NCI-H1048 (cell line): ENCODE data around the gene DBT.
"Not testable (repeated sequence)": the region's sequence is repeated elsewhere in the genome, so short reads cannot be mapped to it uniquely, and the experiment has no call there.

Source experiments
- DNase-seq: peaks from one replicate; lab custom pipeline; 2025; lab: John Stamatoyannopoulos, UW

Gene DBT

DNA sequence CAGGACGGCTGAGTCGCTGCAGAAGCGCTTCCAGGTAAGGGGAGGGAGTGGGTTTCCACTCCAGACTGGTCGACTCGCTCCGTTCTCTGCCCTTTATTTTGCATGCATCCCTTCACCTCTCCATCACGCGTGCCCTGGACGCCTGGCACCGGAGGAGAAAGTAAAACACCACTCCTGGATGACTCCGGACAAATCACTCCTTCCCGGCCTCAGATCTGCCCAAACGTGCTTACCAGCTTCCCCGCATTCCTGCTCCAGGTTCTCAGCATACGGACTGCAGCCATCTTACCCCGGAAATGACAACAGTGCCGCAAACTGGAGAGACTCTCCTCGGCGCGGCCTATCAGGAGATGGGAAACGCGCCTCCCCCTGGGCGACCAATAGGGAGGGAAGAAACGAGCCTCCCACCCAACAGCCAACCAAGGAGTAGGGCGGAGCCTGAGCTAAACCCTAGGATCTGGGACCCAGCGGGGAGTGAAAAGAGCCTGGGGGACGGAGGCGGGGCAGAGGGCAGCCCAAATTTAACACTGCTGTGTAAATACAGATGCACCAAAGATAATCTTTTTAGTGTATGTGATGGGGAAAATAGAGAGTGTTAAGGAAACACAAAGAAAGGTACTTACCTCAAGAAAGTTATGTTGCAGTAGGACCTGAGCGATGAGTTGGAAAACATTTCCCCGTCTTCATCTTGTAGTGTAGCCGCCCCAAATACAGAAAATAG, at the start of gene DBT:
TSS of gene DBT (minus strand) at position 298 of the 721 bp plus-strand sequence. CDS start at position 284, 14 bp downstream.
- DNase-seq = peak; percentile 90

DNA sequence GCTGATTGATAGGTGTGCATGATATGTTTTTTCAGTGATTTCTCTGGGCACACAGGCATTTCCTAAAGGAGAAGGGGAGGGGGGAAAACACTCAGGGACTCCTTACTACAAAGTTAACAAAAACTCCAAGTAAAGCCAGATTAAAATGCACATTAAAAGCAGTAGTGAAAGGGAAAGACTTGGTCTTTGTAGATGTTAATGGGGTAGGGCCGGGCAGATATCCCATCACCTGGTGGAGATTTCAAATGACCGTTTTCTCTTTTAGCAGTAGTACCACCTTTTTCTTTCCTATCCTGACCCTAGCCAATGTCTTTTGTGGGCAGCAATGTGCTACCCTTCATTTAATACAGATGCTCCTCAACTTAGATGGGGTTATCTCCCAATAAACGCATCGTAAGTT, 48.9 kb upstream of the DBT start:
- DNase-seq = no peak

DNA sequence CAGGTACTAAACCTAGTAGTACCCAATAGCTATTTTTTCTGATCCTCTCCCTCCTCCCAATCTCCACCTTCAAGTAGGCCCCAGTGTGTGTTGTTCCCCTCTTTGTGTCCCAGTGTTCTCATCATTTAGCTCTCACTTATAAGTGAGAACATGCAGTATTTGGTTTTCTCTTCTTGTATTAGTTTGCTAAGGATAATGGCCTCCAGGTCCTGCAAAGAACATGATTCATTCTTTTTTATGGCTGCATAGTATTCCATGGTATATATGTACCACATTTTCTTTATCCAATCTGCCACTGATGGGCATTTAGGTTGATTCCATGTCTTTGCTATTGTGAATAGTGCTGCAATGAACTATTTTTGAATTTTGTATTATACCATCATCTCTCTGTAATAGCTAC, 47.4 kb upstream of the DBT start:
- DNase-seq = not testable (repeated sequence)

DNA sequence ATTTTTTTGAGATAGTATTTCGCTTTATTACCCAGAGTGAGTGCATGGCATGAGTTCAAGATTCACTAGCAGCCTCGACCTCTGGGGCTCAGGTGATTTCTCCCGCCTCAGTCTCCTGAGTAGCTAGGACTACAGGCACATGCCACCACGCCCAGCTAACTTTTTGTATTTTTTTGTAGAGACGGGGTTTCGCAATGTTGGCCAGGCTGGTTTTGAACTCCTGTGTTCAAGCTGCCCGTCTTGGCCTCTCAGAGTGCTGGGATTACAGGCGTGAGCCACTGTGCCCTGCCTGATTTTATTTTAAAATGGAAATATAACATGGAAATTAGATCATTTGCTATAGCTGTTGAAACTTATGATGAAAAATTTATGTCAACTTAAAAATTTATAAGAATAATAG, 46.5 kb upstream of the DBT start:
- no peak for DNase-seq

DNA sequence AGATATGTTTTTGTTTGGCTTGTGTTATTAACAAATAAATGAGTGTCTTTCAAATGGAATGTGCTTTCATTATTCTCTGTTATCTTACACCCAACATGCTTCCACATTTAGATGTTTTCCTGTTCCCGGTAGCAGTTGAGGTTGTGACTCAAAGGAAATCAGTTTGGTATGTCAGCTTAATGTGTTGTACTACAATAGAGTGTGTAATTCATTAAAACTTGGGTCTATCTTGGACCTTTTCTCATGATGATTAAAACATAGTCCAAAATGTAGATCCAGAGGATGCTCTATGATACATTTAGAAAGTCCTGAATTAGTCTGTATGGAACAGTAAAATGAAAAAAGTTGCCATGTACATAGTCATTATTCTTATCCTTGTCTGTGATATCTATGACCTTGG, 43.1 kb upstream of the DBT start:
- no peak for DNase-seq

DNA sequence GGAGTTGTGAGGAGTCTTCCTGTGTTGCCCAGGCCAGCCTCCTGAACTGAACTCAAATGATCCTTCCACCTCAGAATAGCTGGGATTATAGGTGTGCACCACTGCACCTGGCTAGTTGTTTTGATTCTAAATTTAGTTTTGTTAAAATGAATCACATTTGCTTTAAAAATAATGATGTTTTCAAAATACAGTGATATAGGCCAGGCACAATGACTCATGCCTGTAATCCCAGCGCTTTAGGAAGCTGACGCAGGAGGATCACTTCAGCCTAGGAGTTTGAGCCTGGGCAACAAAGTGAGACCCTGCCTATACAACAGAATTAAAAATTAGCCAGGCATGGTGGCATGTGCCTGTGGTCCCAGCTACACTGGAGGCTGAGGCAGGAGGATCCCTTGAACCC, 40.7 kb upstream of the DBT start:
- no peak for DNase-seq

DNA sequence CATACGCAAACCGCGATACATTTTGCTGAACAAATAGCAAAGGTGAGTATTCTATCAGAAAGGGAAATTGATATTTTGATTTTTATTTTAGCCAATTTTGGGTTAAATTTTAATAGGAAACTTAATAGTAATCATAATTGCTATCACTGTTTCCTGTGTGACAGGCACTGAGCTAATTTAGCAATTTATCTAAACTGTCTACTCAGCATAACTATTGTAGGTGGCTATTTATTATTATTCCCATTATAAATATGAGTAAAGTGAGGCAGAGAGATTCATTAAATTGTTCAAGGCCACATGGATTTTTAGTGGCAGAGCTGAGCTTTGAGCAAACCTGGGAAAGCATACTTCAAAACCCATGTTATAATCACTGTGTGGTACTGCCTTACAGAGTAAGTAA, 37.5 kb upstream of the DBT start:
- no peak for DNase-seq

DNA sequence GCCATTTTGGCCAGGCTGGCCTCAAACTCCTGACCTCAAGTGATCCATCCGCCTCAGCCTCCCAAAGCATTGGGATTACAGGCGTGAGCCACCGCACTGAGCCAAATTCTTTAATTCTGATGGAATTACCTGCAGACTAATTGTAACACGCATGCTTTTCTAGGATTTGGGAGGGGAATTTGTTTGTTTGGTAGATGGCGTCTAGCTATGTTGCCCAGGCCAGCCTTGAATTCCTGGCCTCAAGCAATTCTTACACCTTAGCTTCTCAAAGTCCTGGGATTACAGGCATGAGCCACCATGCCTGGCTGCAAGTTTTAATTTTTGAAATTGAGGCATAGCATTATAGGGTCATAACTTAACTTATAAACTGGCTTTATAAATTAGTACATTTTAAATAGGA, 35.0 kb upstream of the DBT start:
- no peak for DNase-seq

DNA sequence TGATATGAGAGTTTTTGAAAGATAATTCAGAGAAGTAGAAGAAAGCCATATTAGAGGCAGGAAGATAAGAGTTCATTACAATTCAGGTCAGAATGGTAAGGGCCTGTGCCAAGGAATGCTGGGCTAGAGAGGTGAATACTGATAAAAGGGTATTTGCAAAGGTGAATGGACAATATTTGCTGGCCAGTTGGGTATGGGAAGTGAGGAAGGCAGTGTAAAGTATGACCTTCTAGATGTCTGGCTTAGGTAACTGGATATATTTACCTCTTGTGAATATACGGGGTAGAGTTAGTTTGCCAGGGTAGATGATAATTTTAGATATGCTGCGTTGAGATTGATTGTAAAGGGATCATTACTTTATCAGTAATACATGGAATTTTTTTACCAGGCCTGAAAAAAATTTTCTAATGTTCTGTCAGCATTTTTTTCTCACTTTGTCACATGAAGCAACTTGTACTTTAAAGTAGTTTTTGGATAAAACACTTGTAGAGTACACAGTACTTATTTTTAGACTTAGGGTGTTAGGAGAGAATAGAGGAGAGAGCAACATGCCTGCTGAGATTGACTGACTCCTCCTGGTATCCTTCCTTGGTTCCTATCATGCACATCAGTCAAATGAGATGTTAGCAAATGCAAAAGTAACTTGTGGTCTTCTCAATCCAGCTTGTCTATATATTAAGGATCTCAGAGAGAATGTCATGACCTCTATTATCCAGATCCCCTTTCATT, 30.5 kb upstream of the DBT start:
- no peak for DNase-seq

DNA sequence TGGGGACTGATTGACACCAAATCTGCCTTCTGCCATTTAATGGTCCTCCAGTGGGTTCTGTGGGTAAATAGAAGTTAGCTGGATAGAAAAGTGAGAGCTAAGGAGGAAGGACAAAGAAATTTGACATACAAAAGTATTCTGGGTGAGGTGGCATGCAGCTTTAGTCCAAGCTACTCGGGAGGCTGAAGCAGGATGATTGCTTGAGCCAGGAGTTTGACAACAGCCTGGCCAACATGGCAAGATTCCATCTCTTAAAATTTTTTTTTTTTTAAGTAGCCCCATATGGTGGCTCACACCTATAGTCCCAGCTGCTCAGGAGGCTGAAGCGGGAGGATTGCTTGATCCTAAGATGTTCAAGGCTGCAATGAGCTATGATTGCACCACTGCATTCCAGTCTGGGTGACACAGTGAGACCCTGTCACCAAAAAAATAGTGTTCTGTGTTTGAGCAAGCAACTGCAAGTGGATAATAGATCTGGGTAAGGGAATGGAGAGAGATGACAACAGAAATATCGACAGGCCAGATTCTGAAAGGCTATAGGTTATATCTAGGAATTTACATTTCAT, 29.8 kb upstream of the DBT start:
- DNase-seq = no peak

DNA sequence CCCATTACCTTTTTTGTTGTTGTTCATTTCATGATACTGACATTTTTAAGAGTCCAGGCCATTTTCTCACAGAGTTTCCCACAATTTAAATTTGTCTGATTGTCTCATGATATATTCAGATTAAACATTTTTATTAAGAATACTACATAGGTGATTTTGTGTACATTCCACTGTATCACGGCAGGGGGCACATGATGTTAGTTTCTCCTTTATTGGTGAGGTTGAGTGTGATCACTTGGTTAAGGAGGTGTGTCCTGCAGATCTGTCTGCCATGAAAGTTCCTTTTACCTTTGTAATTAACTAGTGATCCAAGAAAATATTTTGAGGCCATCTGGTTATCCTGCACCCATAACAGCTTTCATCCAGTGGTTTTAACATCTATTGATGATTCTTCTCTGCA, 28.2 kb upstream of the DBT start:
- DNase-seq = no peak

DNA sequence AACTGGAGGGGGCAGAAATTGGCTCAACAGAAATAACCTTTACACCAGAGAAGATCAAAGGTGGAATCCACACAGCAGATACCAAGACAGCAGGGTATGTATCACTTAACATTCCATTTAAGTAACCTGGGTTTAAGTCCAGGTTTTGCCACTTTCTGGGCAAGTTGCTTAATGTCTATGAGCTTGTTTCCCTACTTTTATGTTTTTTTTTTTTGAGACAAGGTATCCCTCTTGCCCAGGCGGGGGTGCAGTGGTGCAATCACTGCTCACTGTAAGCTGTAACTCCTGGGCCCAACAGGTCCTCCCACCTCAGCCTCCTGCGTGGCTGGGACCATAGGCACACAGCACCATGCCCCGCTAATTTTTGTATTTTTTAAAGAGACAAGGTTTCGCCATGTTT, 18.6 kb upstream of the DBT start:
- DNase-seq = no peak

DNA sequence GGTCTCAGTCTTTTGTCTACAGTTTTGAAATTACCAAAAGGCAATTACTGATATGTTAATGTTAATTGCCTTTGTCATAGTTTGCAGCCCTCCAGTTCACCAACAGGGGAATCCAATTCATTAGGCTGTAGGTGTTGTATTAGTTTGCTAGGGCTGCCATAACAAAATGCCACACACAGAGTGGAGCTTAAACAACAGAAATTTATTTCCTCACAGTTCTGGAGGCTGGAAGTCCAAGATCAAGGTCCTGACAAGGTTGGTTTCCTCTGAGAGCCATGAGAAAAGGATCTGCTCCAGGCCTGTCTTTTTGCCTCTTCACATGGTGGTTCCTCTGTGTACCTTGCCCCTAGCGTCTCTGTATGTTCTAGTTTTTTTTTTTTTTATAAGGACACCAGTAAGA, 17.6 kb upstream of the DBT start:
- no peak for DNase-seq

DNA sequence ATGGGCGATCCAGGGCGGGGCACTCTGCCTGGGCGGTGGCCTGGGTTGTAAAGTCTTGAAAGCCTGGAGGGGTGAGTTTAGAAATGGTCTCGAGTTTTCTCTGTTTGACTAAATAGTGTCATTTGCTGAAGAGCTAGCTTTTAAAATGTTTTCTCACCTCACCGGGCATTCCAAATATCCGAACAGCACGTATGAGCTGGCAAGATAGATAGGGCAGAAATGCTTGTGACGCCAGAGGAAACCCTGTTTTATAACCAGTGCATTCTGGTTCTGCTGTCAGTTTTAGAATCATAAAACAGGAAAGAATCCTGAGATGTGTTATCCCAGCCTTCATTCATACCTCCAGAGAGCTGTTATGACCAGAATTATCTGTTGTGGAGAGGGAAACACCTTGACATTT, 17.1 kb upstream of the DBT start:
- DNase-seq = no peak

DNA sequence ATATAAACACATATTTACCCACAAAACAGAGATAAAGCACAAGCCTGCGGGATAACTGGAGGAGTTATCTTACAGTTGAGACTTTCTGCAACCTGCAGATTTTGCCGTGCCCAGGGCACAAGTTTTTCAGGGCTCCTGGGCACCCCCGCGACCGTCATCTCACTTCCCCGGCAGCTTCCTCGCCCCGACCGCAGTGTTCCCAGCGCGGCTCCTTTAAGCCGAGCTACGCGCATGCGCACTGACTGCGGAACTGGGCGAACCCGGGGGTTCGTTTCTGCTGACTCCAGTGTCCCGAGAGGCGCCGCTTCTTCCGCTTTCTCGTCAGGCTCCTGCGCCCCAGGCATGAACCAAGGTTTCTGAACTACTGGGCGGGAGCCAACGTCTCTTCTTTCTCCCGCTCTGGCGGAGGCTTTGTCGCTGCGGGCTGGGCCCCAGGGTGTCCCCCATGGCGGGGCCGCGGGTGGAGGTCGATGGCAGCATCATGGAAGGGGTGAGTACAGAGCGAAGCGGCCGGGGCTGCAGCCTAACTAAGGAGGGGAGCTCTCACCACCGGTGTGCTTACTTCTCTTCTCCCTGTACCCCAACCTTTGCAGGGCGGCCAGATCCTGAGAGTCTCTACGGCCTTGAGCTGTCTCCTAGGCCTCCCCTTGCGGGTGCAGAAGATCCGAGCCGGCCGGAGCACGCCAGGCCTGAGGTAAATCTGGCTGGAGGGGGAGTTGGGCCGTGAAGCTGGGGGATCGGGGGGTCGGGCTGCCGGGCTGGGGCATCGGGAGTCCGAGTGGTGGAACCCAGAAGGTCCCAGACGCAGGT, 16.5 kb upstream of the DBT start, which contains the start of gene RTCA:
TSS of gene RTCA (plus strand) at position 286 of the 810 bp plus-strand sequence. CDS start at position 446, 160 bp downstream.
- peak; percentile 89 for DNase-seq

DNA sequence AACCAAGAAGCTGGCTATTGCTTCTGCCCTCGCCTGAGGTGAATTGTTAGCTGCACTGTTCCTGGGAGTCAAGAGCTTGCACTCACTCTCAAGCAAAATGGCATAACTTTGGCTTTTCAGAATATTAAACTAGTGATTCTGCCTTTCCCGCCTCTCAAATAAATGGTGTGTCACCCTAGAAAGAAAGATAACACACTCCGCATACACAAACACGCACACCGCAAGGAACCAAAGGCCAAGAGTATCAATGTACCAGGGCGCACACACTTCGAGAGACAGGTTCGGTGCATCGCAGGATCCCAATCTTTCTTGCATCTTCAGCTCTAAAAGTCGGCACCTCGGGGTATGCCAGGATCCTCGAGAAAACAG, 15.9 kb upstream of the DBT start:
- no peak for DNase-seq

DNA sequence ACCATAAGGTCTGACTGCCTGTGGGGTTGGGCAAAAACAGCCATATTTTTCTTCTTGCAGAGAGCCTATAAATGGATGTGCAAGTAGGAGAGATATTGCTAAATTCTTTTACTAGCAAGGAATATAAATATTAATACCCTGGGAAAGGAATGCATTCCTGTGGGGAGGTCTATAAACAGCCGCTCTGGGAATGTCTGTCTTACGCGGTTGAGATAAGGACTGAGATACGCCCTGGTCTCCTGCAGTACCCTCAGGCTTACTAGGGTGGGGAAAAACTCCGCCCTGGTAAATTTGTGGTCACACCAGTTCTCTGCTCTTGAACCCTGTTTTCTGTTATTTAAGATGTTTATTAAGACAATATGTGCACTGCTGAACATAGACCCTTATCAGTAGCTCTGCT, 14.4 kb upstream of the DBT start:
- DNase-seq = not testable (repeated sequence)

DNA sequence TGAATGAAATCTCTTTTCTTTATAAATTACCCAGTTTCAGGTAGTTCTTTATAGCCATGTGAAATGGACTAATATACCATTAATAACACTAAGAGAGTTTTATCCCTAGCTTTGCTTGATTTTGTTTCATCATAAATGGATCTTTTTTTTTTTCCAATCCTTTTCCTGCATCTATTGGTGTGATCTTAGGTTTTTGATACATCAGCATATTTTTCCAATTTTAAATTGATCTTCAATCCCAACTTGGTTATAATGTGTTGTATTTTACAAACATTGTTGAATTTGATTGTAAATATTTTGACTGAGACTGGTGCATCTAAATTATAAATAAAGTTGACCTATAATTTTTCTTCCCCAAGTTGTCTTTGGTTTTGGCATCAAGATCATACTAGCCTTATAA, 12.1 kb upstream of the DBT start:
- no peak for DNase-seq

DNA sequence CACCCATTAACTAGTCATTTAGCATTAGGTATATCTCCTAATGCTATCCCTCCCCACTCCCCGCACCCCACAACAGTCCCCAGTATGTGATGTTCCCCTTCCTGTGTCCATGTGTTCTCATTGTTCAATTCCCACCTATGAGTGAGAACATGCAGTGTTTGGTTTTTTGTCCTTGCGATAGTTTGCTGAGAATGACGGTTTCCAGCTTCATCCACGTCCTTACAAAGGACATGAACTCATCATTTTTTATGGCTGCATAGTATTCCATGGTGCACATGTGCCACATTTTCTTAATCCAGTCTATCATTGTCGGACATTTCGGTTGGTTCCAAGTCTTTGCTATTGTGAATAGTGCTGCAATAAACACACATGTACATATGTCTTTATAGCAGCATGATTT, 8.8 kb upstream of the DBT start:
- not testable (repeated sequence) for DNase-seq

DNA sequence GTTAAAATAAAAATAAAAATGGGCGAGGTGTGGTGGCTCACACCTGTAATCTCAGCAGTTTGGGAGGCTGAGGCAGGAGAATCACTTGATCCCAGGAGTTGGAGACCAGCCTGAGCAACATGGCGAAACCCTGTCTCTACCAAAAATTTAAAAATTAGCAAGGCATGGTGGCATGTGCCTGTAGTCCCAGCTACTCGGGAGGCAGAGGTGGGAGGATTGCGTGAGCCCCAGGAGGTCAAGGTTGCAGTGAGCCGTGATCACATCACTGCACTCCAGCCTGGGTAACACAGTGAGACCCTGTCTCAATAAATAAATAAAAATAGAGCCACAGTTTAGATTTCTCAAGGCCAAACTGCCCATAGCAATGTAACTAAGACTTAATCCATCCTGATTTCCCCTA, 6.6 kb upstream of the DBT start:
- not testable (repeated sequence) for DNase-seq

DNA sequence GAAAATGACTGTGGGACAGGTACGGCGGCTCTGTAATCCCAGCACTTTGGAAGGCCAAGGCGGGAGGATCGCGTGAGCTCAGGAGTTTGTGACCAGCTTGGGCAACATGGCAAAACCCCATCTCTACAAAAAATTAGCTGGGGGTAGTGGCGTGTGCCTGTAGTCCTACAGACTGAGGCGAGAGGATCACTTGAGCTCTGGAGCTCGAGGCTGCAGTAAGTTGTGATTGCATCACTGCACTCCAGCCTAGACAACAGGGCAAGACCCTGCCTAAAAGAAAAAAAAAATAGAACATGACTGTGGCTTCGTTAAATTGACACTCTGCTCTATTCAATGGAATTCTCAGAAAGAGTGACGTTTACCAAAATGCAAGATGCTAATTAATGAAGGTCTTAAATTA, 3.9 kb upstream of the DBT start:
- no peak for DNase-seq

DNA sequence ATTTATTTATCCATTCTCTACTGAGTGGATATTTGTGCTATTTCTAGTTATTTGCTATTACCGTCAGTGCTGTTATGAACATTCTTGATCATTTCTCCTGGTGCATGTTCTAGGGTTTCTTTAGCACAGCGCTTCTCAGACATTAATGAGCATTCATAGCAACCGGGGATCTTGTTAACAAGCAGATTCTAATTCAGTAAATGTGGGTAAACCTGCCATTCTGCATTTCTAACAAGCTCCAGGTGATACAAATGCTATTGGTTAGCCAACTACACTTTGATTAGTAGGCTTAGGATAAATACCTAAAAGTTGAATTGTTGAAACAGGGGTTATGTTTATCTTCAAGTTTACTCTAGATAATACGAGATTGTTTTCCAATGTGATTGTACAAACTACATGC, 3.3 kb upstream of the DBT start:
- DNase-seq = no peak

DNA sequence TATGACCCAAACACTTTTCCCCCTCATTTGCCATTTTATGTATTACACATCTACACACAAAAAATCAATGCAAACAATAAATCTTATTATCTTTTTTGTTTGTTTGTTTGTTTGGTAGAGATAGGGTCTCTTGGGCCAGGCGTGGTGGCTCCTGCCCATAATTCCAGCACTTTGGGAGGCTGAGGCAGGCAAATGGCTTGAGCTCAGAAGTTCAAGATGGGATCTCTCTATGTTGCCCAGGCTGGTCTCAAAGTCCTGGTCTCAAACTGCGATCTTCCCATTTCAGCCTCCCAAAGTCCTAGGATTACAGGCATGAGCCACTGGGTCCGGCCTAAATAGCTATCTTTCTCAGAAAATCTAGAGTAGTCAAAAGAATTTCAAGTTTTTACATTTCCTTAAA, 1.2 kb upstream of the DBT start:
- DNase-seq = no peak
